Measurements from ENCODE around the gene SARNP.
"Not testable (repeated sequence)": the region's sequence is repeated elsewhere in the genome, so short reads cannot be mapped to it uniquely, and the experiment has no call there.

The SARNP gene, protein sequence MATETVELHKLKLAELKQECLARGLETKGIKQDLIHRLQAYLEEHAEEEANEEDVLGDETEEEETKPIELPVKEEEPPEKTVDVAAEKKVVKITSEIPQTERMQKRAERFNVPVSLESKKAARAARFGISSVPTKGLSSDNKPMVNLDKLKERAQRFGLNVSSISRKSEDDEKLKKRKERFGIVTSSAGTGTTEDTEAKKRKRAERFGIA

DNA sequence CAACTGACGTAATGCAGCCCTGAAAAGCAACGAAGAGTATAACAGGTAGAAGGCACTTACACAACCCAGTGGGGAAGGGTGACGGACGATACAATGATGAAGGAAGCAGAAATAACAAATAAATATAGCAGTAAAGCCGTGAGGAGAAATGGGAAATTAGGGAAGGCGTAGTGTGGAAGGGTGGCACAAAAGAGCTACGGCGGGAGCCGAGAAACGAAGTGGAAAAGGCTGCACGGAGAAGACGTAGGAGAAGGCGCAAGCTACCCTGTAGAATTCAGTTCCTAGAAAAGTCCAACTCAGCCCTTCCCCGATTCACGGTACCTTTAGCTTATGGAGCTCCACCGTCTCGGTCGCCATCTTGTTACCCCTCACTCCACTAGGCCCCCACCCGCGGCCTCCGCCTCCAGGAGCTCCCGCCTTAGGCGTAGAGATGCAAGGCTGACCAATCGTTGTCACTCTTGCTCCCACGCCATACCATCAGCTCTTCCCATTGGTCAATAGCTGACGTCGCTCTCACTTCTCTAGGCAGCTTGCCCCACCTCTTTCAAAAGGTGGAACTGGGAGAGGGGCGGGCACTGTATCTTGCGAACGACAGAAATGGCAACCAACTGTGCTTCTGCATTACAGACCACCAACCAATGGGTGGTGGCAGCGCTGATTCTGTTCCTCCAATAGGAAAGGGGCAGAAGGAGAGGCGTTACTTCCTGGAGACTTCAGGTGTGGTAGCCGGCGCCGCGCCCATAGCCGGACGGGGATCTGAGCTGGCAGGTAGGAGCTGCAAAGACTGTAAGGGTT is at the start of gene SARNP, which contains the start of gene ORMDL2:
Gene SARNP (minus strand): TSS at position 380 of the 795 bp plus-strand sequence. CDS start 23 bp downstream, at position 357.
Gene ORMDL2 (plus strand): TSS at position 697 of the 795 bp plus-strand sequence. CDS start 959 bp downstream, outside the sequence.
- peak; percentile 99 for DNase-seq

DNA sequence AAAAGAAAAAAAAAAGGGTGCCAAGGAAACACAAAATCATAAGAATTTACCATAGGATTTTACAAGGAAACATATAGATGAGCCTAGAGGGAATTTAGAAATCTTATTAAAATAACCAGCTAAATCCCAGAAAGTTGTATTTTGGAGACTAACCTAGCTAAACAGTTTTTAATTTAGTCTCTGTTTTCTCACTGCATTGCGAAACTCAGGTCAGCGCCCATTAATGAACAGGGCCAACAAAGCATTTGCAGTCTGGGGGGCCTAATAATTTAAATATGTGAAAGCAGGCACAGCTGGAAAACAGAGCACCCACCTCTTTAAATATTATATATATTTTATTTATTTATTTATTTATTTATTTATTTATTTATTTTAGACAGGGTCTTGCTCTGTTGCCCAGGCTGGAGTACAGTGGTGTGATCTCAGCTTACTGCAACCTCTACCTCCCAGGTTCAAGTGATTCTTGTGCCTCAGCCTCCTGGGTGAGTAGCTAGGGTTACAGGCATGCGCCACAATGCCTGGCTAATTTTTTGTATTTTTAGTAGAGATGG is 49.0 kb upstream of the SARNP start:
- not testable (repeated sequence) for DNase-seq

DNA sequence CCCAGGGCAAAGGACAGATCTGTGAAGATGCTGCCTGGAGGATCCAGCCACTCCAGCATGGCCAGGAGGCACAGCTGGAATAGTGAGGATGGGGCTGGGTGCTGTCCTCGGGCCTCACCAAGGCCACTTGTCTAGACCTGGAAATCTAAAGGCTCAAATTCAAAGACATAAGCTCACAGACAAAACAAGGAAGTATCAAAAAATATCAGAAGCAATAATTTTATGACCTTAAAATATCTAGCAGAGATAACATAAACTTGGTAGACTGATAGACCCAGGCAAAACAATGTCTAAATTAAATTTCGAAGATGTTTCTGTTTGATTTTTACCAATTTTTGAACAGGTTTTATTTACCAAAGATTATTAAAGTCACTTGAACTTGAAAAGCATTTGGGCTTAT is 47.8 kb upstream of the SARNP start:
- no peak for DNase-seq

DNA sequence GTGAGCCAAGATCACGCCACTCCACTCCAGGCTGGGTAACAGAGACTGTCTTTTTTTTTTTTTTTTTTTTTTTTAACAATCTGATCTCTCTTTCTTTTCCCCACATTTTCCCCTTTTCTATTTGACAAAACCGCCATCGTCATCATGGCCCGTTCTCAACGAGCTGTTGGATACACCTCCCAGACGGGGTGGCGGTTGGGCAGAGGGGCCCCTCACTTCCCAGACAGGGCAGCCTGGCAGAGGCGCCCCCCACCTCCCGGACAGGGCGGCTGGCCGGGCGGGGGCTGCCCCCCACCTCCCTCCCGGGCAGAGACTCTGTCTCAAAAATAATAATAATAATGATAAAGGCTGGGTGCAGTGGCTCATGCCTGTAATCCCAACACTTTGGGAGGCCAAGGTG is 45.4 kb upstream of the SARNP start:
- DNase-seq, result not testable (repeated sequence)

DNA sequence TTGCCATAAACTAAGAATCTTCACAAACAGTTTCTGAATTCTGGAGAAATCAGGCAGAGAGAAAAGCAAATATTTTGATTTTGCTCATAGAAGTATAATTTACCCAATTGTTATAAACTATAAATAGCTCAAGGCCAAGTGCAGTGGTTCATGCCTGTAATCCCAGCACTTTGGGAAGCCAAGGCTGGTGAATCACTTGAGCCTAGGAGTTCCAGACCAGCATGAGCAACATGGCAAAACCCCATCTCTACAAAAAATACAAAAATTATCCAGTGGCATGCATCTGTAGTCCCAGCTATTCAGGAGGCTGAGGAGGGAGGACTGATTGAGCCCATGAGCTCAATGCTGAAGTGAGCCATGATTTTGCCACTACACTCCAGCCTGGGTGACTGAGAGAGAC is 44.8 kb upstream of the SARNP start:
- DNase-seq, result no peak

DNA sequence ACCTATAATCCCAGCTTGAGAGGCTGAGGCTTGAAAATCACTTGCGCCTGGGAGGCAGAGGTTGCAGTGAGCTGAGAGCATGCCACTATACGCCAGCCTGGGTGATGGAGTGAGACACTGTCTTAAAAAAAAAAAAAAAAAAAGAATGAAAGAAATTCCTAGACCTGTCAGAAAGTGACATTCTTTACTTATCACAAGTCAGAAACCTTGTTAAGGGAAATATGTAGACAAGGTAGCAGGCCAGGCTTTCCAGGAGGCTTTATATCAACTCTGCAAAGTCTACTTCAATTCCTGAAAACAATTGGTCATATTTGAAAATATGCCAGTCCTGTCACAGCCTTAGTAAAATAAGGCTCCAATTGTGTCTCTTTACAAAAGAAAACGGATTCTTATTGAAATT is 44.3 kb upstream of the SARNP start:
- no peak for DNase-seq

DNA sequence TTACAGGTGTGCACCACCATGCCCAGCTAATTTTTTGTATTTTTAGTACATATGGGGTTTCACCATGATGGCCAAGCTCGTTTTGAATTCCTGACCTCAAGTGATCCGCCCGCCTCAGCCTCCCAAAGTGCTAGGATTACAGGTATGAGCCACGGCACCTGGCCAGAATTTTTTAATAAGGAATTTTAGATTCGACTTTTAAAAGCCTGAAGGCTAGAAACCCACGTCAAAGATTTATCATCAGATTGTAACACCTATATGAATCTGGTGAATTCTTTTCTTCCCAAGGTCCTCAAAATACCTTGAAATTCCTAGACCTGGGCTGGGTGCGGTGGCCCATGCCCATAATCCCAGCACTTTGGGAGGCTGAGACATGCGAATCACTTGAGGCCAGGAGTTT is 43.9 kb upstream of the SARNP start:
- no peak for DNase-seq

DNA sequence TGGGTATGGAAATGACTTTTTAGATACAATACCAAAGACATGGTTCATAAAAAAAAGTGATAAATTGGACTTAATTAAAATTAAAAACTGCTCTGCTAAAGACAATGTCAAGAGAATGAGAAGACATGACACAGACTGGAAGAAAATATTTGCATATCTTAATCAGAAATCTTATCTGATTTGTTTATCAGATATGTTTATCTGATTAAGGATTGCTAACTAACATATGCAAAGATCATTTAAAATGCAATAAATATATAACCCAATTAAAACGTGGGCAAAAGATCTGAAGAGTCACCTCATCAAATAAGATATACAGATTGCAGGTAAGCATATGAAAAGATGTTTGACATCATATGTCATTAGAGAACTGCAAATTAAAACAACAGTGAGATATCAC is 35.2 kb upstream of the SARNP start:
- DNase-seq, result no peak

DNA sequence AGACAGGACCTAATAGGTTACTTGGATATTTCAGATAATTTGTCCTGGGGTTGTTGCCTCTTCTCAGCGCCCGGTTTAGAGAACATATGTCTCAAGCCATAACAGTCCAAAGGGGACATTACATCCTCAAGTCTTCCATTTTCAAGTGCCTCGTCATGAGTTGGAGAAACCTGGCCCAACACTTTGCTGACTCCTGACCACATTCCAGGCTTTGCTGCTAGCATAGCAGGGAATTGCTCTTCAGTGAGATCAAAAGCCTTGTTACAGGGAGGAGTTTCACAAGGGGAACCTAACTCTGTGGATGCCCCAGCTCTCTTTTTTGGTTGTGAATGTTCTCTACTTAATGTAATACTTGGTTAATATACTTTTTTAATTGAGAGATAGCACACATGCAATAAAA is 33.4 kb upstream of the SARNP start:
- no peak for DNase-seq

DNA sequence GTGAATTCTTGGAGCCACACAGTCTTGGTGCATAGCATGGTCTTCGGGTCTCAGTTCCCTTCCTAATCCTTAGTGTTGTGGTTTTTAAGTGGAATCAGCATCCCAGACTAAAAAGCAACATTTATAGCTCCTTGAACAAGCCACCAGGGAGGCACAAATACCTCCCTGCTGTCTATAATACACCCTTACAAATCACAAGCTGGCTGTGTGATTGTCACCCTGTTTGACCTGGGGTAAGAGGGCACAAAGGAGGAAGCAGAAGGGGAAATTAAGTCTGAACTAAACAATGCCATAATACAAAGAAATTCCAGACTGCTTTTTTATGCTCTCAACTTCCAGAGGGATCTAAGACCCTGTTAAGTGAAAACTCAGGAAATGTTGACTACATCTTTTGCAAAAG is 32.9 kb upstream of the SARNP start:
- no peak for DNase-seq

DNA sequence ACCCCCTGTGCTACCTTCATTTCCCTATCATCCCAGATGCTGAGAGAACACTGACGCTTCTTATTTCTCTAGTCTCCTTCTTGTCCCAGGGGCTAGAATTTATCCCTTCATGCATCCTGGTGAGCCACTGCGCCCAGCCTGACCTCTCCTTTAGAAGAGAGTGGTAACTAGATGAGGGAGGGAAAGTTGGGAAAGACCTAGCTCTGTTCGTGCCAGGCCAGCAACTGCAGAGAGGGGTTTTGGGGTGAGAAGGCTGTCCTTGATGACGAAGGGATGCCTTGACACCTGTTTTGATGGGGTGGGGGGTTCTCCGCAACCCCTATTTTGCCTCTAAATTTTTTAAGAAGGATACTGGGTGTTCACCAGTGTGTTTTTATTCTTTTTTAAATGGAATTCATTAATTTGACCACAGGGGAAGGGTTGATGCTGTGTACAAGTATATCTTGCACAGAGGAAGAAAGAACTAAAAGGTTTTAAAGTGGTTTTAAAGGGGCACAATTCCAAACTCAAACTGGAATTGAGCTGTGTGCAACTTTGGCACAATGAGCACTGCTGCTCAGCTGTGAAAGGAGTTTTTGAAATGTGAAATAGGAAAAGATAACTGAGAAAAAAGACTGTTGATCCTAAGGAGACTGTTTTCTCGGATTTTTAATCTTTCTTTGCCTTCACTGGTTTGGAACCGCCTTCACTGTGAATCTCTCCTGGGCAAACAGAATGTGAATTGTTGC is 32.3 kb upstream of the SARNP start:
- no peak for DNase-seq

DNA sequence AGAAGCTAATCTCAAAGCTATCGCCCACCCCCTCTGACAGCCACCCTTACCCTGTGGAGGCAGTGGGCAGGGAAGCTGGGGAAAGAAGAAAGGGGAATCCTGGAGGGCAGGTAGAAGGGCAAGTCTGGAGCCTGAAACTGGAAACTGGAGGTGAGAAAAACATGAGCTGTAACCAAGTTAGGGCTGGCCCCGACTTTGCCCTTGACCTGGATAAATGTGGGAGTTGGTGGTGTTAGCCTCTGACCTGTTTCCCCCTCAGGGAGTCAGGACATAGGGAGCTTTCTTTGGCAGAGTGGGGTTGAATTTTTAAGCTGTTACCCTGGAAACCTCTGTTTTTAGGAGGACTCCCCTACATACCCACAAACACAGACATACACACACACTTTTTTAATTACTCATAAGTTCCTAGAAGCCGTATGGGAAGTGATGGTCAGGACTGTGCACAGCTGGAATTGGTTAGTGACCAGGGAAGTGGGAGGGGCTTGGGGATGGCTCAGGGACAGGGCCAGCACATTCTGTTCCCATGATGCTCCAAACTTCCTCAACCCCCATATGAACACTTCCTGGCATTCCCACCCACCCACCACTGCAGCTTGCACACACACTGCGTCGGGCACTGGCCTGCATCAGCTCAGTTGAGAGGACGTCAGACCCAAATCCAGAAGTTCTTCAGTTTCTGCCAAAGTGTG is 30.2 kb upstream of the SARNP start:
- no peak for DNase-seq

DNA sequence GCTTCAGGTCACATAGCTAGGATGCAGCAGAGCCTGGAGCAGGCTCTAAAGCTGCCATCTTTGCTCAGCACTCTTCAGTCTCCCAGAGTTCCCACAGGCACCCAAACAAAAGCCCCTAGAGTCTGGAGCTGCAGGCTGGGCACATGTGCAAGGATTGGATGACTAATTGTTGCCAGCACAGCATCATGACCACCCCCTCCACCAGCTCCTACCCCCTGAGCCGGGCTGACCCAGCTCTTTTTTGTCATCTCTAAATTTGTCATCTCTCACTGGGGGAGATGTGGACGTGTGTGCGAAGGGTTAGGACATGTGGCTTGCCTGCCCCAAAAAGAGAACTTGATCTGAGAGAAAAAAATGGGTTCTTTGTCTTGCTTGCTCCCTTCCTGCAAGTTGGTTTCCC is 29.5 kb upstream of the SARNP start:
- no peak for DNase-seq

DNA sequence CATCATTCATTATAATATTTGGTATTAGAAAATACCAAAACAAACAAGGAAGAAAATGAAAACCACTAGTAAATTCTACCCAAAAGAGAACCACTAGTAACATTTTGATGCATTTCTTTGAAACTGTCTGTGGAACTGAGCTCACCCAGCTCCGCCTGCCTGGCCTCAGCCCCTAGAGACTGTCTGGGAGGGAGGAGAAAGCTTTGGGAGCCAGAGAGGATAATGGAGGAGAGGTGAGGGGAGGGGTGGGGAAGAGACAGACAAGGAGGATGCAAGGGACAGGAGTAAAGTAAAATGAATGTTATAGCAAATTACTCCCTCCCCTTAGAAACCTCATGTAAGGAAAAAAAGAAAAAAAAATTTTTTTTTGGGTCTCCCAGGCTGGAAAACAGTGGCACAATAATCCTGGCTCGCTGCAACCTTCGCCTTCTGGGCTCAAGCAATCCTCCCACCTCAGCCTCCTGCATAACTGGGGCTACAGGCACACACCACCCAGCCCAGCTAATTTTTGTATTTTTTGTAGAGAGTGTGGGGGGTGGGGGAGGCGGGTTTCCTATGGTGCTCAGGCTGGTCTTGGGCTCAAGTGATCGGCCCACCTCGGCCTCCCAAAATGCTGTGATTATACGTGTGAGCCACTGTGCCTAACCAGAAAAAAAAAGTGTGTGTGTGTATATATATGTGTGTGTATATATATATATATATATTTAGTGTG is 28.4 kb upstream of the SARNP start:
- no peak for DNase-seq

DNA sequence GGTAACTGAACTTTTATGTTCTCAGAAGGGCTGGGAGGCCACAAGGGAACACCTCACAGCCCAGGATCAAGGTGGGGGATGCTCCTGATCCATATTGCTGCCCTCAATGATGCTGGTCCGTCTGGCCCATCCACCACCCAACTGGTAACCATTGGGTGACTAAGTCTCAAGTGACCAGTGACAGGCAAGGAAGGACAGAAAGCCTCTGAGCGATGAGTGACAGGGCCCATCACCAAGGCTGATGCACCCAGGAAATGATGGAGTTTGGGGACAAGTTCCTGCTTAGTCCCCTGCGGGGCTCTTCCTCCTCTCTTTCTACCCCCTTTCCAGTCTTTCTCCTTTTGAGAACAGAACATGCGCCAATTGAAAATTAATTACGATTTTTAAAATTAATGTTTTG is 27.8 kb upstream of the SARNP start:
- DNase-seq, result no peak

DNA sequence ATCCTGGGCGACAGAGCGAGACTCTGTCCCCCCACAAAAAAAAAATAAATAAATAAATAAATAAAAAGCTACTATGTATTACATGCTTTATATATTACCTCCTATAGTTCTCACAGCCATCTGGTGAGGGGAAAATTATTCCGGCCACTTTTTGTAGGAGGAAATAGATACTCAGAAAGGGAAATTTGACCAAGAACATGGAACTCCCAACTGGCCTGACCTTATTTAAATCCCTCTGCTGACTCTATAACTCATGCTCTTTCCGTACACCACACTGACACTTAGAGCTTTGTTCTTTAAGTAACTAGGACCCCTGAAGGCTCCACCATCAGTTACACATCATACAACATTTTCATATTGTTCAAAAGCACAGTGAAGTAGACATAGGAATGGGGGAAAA is 27.4 kb upstream of the SARNP start:
- no peak for DNase-seq

DNA sequence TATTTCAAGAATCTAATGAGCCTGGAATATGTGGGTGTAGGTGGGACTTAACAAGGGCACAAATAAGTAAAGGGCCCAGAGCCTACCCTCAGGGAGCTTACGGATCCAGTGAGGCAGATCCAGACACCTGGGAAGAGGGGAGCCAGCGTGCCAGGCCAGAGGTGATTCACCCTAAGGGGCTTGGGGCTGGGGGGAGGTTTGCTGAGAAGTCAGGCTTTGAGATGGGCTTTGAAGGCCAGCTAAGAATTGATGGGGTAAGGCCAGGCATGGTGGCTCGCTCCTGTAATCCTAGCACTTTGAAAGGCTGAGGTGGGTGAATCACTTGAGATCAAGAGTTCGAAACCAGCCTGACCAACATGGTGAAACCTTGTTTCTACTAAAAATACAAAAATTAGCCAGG is 25.9 kb upstream of the SARNP start:
- no peak for DNase-seq

DNA sequence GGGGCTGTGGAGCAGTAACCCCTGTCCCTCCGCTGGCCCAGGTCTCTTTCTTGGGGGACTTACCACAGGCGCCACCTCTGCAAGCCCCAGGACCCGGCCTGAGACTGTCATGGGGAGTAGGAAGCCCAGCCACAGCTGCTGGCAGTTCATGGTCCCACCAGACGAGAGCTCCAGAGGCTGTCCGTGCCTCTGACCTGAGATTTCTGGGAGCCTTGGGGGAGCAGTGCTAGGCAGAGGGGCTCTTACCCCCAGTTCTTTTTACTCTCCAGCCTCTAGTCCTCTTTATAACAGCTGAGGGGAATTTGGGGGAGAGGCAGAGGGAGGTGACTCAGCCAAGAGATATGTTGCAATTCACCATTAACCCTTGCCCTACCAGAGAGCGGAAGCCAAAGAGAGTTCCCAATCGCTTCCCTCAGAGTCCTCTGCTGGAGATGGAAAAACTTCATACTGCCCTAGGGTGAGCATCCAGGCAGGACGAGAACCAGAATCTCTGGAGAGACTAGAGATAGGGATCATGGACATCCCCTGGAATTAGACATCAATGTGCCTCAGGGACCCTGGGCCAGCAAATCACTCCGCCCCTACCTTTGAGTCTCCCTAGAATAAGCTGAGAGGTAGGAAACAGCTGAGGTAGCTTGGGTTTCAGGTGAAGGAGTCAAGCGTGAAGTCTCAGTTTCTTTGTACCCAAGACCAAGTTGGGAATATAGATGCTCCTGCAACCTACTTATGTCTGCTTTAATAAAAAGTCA is 25.3 kb upstream of the SARNP start, which contains the start of gene MMP19:
Gene MMP19 (minus strand): TSS at position 256 of the 749 bp plus-strand sequence. CDS start 106 bp downstream, at position 150.
- no peak for DNase-seq

DNA sequence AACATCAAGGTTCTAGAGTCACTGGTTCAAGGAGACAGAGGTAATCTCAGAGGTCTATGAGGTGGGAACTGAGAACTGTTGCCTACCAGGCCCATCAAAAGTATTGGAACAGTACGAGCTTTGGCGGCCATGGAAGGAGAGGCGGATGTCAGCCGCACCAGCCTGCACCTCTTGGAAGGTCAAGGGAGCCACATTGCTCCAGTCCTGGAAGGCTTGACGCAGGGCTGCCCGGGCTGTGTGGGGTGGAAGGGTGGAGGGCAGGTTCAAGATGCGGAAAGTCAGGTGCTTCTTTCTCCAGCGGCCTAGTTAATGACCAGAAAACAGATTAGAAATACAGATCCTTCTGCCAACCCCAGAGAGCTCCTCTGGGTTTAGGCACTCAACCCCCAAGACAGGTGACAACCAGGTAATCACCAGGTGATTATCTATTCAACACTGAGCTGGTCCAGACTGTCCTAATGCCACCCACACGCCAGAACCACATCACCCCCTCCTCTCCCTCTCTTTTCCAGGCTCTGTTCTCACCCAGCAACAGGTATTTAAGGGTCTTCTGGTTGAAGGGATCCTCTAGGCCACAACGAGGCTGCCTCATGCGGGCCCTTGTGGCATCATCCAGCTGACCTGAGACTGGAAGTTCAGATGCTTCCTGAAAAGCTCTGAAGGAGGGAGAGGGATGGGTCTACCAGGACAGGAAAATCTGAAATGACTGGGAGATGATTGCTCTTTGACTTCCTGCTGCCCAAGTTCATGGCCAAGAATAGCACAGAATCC is 23.2 kb upstream of the SARNP start:
- DNase-seq, result no peak

DNA sequence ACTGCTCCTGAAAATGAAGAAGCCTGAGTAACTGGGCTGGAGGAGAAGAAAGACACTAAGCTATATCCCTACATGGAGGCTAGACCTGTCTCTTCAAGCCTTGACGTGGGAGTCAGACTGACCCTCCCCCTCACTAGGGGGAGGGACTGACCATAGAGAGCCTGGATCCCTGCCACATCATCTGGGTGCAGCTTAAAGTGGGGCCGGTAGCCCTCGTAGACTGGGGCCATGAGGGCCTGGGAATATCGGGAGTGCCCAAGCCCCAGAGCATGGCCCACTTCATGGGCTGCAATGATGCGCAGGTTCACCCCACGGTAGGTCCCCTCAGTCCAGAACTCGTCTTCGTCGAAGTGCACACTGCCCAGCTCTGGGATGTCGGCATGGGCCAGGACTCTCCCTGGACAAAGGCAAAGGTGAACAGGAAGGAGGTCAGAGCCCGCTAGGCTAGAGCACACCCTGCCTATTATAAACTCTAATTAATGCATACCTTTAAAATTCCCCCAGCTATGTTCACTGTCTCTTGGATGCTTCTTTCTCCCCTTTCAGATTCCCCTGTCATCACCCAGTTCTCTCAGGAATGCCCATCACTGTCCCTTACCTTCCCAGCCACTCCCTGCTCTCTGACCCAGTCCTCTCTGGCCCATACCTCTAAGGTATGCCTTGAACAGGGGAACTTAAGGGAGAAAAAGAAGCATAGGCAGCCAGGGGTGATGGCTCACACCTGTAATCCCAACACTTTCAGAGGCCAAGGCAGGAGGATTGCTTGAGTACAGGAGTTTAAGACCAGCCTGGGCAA is 22.0 kb upstream of the SARNP start:
- no peak for DNase-seq

Data from NCI-H1436 (cell line).